Stimulated activated CD4-positive, alpha-beta T cell treated with anti-CD3 and anti-CD28 coated beads, Interleukin-15, amount 100 ng/mL, for 1 hour (primary cell): ENCODE results near the gene KCNAB2.

Experiments used
- DNase-seq, 2 donors: peaks; one replicate each; pipeline ENCODE4 v3.0.0-alpha.2; 2020; ENCODE audit warnings: low read depth in 1 of 2, low spot score in 1 of 2

KCNAB2 gene

GRCh38 chr1:6077506-6077905 is 31.8 kb downstream of the KCNAB2 start:
- no peak for DNase-seq

DNA sequence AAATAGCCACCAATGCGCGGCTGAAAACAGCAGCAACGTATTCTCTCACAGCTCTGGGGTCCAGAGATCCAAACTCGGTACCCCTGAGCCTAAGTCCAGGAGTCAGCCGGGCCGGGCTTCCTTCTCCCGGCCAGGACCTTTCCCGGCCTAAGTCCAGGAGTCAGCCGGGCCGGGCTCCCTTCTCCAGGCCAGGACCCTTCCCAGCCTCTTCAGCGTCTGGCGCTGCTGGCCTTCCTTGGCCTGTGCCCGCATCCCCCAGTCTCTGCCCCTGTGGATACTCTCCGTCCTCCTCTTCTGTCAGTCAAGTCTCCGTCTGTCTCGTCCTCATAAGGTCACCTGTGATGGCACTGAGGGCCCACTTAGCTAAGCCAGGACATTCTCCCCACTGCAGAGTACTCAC is 32.2 kb downstream of the KCNAB2 start:
- DNase-seq: no peak

- DNase-seq: no peak
Measured at GRCh38 chr1:6080469-6080868, 34.8 kb downstream of the KCNAB2 start.

DNA sequence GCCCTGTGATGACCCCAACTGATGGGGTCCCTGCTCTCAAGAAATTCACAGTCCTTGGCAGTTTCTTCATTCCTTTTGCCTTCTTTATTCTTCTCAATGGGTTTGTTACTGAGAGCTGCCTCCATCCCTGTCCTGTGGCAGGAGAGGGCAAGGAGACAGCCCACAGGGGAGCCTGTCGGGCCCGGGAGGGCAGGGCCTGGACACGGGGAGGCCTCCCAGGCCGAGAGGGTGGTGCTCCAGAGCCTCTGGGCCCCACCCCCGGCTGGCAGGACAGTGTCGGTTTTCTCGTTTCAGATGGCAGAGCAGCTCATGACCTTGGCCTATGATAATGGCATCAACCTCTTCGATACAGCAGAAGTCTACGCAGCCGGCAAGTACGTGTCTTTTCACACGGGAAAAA is 36.2 kb downstream of the KCNAB2 start:
- no peak for DNase-seq

DNA sequence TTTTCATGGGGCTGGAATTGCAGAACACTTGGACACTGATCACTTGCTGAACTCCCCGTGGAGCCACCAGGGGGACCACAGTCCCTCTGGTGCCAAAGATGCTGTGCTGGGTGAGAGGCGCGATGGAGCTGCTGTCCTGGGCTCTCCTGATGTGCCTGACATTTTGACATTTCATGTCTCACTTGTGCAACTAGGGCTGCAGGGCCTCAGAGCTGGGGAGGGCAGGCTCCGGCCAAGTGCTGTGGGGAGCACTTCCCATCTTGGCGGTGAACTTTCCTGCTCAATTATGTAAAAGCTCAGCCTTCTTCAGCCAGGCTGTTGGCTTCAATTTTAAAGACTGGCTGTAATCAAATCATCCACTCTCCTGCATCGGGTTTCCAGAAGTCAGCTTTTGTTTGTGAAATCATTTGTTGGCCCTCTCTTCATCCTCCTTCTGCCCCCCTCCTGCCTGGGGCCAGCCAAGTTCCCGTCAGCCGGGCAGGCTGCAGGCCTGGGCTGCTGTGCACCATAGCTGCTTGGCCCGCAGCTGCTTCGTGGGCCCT is 36.8 kb downstream of the KCNAB2 start:
- no peak for DNase-seq

DNA sequence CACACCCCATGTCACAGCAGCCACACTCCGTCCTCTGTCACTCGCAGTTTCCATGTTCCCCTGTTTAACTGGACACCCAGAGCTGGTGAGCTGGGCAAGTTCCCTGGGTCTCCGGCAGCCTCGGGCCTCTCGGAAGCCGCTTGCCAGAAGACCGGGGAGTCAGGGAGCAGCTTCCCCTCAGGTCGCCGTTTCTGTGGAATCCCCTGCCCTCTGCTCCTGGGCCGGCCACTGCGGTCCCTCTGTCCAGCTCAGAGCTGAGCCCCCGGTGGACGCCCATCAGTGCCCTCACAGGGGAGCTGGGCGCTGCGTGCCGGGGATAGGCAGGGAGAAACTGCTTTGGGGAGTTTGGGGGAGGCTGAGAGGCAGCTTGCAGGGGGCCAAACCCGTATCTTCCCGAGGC is 37.7 kb downstream of the KCNAB2 start:
- DNase-seq: no peak

- no peak for DNase-seq
Measured at GRCh38 chr1:6083801-6084446, 38.2 kb downstream of the KCNAB2 start.

- no peak for DNase-seq
Measured at GRCh38 chr1:6084781-6085495, 39.2 kb downstream of the KCNAB2 start.

- DNase-seq: no peak
Measured at GRCh38 chr1:6085666-6086065, 40.0 kb downstream of the KCNAB2 start.

DNA sequence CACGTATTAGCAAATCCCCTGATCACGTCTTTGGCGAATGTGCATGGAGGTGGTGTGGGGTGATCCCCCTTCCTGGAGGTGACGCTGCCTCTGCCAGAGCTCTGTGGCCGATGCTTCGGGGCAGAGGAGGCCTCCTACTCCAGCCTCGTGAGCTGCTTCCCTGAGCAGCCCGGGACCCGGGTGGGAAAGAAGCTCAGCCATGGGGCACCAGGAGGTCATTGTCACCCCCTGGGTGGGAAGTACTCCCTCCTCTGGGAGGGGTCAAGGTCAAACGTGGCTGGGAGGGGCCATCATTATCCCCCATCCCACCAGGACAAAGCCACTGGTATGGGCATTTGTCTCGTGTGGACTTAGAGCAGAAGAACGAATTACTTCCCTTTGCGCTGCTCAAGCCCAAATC is 40.7 kb downstream of the KCNAB2 start:
- no peak for DNase-seq

DNA sequence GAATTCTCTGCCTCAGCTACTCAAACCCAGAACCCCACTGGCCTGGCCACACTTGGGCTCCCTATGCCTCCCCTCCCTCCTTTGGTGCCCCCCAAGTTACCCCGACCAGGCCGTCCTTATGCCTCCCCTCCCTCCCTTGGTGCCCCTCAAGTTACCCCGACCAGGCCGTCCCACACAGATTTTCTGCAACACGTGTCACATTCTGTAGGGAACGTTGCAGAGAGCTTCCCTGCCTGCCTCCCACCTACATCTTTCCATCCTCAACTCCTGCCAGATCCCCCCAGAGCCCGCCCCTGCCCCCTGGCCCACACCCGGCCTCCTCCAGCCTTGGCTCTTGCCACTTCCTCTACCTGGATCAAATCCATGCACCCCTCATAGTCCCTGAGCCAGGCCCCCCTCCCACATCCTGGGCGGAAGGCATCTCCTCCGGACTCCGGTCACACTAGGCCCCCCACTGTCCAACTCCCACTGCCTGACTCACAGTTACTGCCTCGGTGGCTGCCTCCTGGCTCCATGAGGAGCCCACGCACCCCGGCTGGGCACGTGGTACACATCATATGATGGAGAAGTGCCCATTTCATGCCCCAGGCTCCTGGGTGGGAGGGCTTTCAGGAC is 41.2 kb downstream of the KCNAB2 start:
- no peak for DNase-seq

DNA sequence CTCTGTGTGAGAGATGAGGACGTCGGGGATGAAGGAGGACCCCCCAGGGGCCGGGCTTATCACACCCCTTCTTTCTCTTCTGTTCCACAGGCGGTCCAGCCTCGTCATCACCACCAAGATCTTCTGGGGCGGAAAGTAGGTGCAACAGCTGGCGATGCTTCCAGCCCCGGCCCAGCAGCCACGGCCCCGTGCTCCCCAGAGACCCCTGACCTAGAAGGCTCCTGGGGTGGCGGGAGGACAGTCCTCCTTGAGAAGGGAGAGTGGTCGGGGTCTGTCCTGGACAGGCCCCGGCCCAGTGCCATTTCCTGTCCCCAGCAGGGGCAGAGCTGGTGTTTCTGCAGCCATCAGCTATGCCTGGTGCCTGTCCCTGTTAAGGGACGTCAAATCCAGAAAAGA is 41.7 kb downstream of the KCNAB2 start:
- DNase-seq: no peak

- DNase-seq: no peak
Measured at GRCh38 chr1:6087958-6088357, 42.3 kb downstream of the KCNAB2 start.

- DNase-seq: no peak
Measured at GRCh38 chr1:6088956-6089355, 43.3 kb downstream of the KCNAB2 start.

DNA sequence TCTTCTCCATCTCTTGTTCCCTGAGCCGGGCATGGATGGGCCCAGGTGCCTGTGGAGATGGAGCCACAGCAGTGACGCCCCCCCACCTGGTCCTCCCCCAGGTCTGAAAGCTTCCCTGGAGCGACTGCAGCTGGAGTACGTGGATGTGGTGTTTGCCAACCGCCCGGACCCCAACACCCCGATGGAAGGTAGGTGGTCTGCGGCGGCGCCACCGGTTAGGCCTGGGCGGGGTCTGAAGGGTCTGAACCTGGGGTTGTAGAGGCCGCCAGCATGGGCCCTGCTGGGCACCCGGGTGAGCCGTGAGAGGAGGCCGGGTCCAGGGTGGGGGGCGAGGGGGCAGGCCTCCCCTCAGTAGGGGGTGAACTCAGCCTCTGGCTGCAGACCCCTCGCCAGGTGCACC is 44.6 kb downstream of the KCNAB2 start:
- no peak for DNase-seq

- no peak for DNase-seq
Measured at GRCh38 chr1:6090996-6091822, 45.5 kb downstream of the KCNAB2 start.

- DNase-seq: no peak
Measured at GRCh38 chr1:6091823-6092109, 46.1 kb downstream of the KCNAB2 start.

DNA sequence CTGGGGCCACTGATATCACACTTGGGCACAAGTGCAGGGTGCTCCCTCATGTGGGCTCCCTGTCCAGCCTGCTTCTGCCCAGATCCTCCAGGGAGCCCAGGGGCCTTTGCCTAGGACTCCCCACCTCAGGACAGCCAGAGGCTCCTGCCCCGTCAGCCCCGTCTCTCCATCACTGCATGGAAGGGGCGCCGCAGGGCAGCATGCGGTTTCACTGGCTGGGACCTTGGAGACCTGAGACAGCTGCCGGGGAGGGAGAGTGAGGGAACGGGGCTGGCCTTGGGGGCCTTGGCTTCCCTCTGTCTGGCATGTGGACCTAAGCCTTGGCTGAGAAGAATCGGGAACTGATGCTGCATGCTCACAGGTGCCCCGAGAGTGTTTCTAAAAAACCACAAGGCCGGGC is 46.5 kb downstream of the KCNAB2 start:
- no peak for DNase-seq

GRCh38 chr1:6093071-6093470 is 47.4 kb downstream of the KCNAB2 start:
- DNase-seq: no peak

DNA sequence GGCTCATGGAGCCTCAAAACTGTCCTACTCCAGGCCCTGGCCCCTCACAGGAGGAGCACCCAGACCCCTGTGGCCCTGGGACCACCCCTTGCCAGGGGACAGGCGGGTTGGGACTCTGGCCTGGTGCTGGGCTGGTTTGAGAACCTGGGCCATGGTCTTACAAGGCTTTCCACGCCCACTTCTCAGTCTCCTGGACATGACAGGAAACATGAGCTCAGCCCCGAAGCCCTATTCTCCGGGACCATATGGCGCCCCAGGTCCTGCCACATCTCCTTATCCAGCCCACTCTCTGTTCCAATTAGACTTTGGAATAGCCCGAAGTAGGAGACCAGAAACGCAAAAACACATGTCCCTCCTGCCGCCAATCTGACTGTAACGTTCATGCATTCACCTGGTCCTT is 47.9 kb downstream of the KCNAB2 start:
- DNase-seq: no peak

DNA sequence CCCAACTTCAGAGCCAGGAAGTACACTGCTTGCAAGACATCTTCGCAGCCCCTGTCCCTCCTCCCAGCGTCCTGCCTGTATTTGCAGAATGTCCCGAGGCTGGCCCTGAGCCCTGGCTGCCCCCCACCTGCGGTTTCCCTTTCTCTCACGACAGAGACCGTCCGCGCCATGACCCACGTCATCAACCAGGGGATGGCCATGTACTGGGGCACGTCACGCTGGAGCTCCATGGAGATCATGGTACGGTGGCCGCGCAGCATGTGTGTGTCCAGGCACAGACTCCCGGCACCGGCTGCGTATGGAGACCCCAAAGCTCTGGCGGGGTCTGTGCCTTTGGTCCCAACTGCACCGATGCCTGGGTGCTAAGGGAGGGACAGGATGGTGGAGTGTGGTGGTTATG is 48.6 kb downstream of the KCNAB2 start:
- no peak for DNase-seq
